WTC11 (cell line): Measurements from ENCODE around the gene SERTAD1. TPM values are rescaled to one million over a fixed set of nuclear protein-coding genes. Genes with fewer than 3 reads are reported as not detected.

Source experiments
- ATAC-seq: fragments of 200-7000 bp; cut with Tn5 transposase; 2 replicates; pipeline ENCODE4 v1.10.0; 2021; ENCODE audit warnings: mild to moderate bottlenecking, moderate library complexity
- CTCF ChIA-PET: fragments of 300-600 bp; sonication (Branson Sonifier 250); formaldehyde crosslinking; loops from one replicate; lab custom pipeline; 2021; ENCODE audit warnings: antibody characterized with exemption; lab: Charles Lee
- POLR2A ChIA-PET: fragments of 350-600 bp; sonication (Branson Sonifier 250); formaldehyde crosslinking; loops from one replicate; lab custom pipeline; 2021; ENCODE audit warnings: antibody characterized with exemption; lab: Charles Lee
- DNase-seq: peaks from one replicate; pipeline ENCODE4 v3.0.0; 2021; ENCODE audit warnings: low spot score
- H3K27ac Mint-ChIP-seq: 2 replicates; pipeline ENCODE4 v1.8.0; 2021; ENCODE audit warnings: mixed read lengths
- H3K27me3 Mint-ChIP-seq: 2 replicates; pipeline ENCODE4 v1.8.0; 2021; ENCODE audit warnings: low read depth, mild to moderate bottlenecking, moderate library complexity, mixed read lengths
- H3K36me3 Mint-ChIP-seq: 2 replicates; pipeline ENCODE4 v1.8.0; 2021; ENCODE audit warnings: mixed read lengths
- H3K4me1 Mint-ChIP-seq: 2 replicates; pipeline ENCODE4 v1.8.0; 2022; ENCODE audit warnings: mixed read lengths
- H3K4me3 Mint-ChIP-seq: 2 replicates; pipeline ENCODE4 v1.8.0; 2021; ENCODE audit warnings: mild to moderate bottlenecking, moderate library complexity, mixed read lengths
- H3K9me3 Mint-ChIP-seq: 2 replicates; pipeline ENCODE4 v1.8.0; 2021; ENCODE audit warnings: mixed read lengths
- CBFB ChIP-seq: sonication (generic); formaldehyde crosslinking; IDR thresholded peaks from 2 replicates; pipeline ENCODE4 v1.8.1; 2022; ENCODE audit warnings: mild to moderate bottlenecking, low read depth, missing genetic modification reagents
- CREM ChIP-seq: sonication (generic); formaldehyde crosslinking; IDR thresholded peaks from 2 replicates; pipeline ENCODE4 v1.8.1; 2022; ENCODE audit warnings: mild to moderate bottlenecking, missing genetic modification reagents, moderate library complexity
- ESRRA ChIP-seq: sonication (generic); formaldehyde crosslinking; IDR thresholded peaks from 2 replicates; pipeline ENCODE4 v1.8.1; 2022; ENCODE audit warnings: mild to moderate bottlenecking, missing genetic modification reagents, borderline replicate concordance
- FOXK1 ChIP-seq: sonication (generic); formaldehyde crosslinking; IDR thresholded peaks from 2 replicates; pipeline ENCODE4 v1.8.0; 2022; ENCODE audit warnings: mild to moderate bottlenecking, moderate library complexity, missing genetic modification reagents
- GABPB1 ChIP-seq: sonication (generic); formaldehyde crosslinking; IDR thresholded peaks from 2 replicates; pipeline ENCODE4 v1.8.1; 2023; ENCODE audit warnings: mild to moderate bottlenecking, missing genetic modification reagents
- HMGXB4 ChIP-seq: sonication (generic); formaldehyde crosslinking; IDR thresholded peaks from 2 replicates; pipeline ENCODE4 v1.8.1; 2023; ENCODE audit warnings: mild to moderate bottlenecking, moderate library complexity, missing genetic modification reagents
- MXD4 ChIP-seq: fragments of 250-450 bp; sonication (Bioruptor Pico); IDR thresholded peaks from 2 replicates; pipeline ENCODE4 v1.8.0; 2021; ENCODE audit warnings: mild to moderate bottlenecking, moderate library complexity, borderline replicate concordance
- NR1H2 ChIP-seq: sonication (generic); formaldehyde crosslinking; IDR thresholded peaks from 2 replicates; pipeline ENCODE4 v1.9.0; 2021; ENCODE audit warnings: mild to moderate bottlenecking, moderate library complexity, missing genetic modification reagents
- SMAD3 ChIP-seq: sonication (generic); formaldehyde crosslinking; IDR thresholded peaks from 2 replicates; pipeline ENCODE4 v1.8.0; 2022; ENCODE audit warnings: missing genetic modification reagents, mild to moderate bottlenecking, borderline replicate concordance
- ZNF219 ChIP-seq: sonication (generic); formaldehyde crosslinking; IDR thresholded peaks from 2 replicates; pipeline ENCODE4 v1.8.0; 2023; ENCODE audit warnings: missing genetic modification reagents, mild to moderate bottlenecking, borderline replicate concordance
- ZNF416 ChIP-seq: fragments of 250-450 bp; sonication (Bioruptor Pico); IDR thresholded peaks from 2 replicates; pipeline ENCODE4 v1.9.0; 2021; ENCODE audit warnings: mild to moderate bottlenecking, inconsistent platforms
- ZNF423 ChIP-seq: fragments of 250-450 bp; sonication (Bioruptor Pico); IDR thresholded peaks from 2 replicates; pipeline ENCODE4 v2.1.2; 2022; ENCODE audit warnings: mild to moderate bottlenecking, moderate library complexity
- ZNF512 ChIP-seq: sonication (generic); formaldehyde crosslinking; IDR thresholded peaks from 2 replicates; pipeline ENCODE4 v1.8.1; 2022; ENCODE audit warnings: missing genetic modification reagents, borderline replicate concordance
- ZNF532 ChIP-seq: fragments of 250-450 bp; sonication (Bioruptor Pico); IDR thresholded peaks from 2 replicates; pipeline ENCODE4 v1.9.0; 2021; ENCODE audit warnings: mild to moderate bottlenecking, borderline replicate concordance
- total RNA-seq: library from RNA; stranded (reverse); gene quantifications from 3 replicates; pipeline ENCODE4 v1.2.3, GENCODE V29; 2021
- TF ChIP-seq, protein P1 (sequence below): fragments of 250-450 bp; sonication (Bioruptor Pico); IDR thresholded peaks from 2 replicates; pipeline ENCODE4 v1.9.0; 2021; ENCODE audit warnings: mild to moderate bottlenecking
- TF ChIP-seq, protein P2 (sequence below): sonication (generic); formaldehyde crosslinking; IDR thresholded peaks from 2 replicates; pipeline ENCODE4 v1.8.0; 2022; ENCODE audit warnings: mild to moderate bottlenecking, missing genetic modification reagents

SERTAD1 gene
- total RNA-seq, 1 experiment from 2014 or later, result 6.8 TPM

DNA sequence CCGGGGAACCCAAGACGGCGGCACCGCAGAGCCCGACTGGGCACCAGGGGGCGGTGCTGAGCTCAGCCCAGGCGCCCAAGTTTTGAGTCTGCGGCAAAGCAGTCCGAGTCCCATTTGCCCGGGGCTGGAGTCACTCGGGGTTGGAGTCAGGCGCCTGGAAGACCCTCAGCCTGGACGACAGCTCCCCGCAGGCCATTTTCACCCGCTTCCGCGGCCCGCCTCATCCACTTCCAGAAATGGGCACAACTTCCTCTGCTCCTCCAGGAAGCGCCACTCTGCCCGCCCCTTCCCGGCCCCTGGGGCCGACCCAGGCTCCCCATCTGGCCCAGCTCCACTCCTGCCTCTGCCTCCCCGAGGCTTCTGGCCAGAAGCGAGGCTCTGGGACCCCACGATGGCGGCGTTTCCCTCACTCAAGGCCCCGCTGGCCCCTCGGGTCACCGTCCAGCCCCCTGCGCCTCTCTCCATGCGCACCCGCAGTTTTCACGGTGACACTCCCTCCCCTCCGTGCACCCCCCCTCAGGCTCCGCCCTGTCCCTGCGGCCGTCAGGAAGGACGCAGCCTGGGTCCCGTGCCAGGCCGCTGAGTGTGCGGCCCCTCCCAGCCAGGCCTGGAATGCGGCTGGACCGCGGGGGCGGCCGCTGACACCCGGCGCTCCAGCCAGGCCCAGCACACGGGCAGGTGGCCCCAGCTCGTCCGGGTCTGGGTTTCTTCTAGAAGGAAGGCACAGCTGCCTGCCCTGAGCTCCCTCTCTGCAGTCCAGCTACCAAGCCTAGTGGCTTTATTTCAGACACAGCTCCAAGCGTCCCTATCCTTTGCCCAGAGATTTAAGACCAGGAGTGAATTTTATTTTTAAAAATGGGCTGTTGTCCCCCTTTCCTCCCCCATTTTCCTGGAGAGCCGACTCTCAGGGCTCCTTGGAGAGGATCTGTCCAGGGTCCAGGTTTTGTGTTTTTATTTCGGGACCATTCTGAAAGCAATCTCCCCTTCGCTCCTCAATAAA lies 4.7 kb downstream of the SERTAD1 start (continued):
- TF ChIP-seq, protein P1, sequence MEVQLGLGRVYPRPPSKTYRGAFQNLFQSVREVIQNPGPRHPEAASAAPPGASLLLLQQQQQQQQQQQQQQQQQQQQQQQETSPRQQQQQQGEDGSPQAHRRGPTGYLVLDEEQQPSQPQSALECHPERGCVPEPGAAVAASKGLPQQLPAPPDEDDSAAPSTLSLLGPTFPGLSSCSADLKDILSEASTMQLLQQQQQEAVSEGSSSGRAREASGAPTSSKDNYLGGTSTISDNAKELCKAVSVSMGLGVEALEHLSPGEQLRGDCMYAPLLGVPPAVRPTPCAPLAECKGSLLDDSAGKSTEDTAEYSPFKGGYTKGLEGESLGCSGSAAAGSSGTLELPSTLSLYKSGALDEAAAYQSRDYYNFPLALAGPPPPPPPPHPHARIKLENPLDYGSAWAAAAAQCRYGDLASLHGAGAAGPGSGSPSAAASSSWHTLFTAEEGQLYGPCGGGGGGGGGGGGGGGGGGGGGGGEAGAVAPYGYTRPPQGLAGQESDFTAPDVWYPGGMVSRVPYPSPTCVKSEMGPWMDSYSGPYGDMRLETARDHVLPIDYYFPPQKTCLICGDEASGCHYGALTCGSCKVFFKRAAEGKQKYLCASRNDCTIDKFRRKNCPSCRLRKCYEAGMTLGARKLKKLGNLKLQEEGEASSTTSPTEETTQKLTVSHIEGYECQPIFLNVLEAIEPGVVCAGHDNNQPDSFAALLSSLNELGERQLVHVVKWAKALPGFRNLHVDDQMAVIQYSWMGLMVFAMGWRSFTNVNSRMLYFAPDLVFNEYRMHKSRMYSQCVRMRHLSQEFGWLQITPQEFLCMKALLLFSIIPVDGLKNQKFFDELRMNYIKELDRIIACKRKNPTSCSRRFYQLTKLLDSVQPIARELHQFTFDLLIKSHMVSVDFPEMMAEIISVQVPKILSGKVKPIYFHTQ (CRISPR knock-in tag), result no peak
- TF ChIP-seq ZNF532 (CRISPR knock-in tag) (no peak), FOXK1 (CRISPR knock-in tag) (peak; percentile 63; the same call in 1 of the 2 replicates), ZNF512 (no peak), HMGXB4 (CRISPR knock-in tag) (peak; percentile 76)

GRCh38 chr19:40420451-40420765 lies 5.4 kb downstream of the SERTAD1 start:
- POLR2A ChIA-PET, result interaction anchor here (0.6 to 1.8 kb wide), 14 partner anchors 13 to 279 kb away, joined by 3 to 17 read pairs (median 4); partner anchors contain the start of genes C19orf47 and PLD3
- peak overlapping the region; percentile 70; the same call in 1 of the 2 replicates for H3K27ac Mint-ChIP-seq
- H3K9me3 Mint-ChIP-seq, result no peaks in the 10 kb centered on the region
- H3K27me3 Mint-ChIP-seq, result no peaks in the 10 kb centered on the region; the same call in 1 of the 2 replicates
- no peaks in the 10 kb centered on the region; the same call in 1 of the 2 replicates for H3K36me3 Mint-ChIP-seq
- no peak for DNase-seq
- CTCF ChIA-PET, result interaction anchor here (0.6 to 2.8 kb wide), 55 partner anchors 8 to 1193 kb away, joined by 3 to 55 read pairs (median 5); partner anchors contain the start of genes BLVRB, C19orf47, PLD3 and PRX
- no peak for TF ChIP-seq GABPB1 (CRISPR knock-in tag)
- no peak for TF ChIP-seq ESRRA (CRISPR knock-in tag)
- no peak for TF ChIP-seq ZNF219 (CRISPR knock-in tag)
- no peak for TF ChIP-seq HMGXB4 (CRISPR knock-in tag)
- no peak for TF ChIP-seq ZNF416
- no peak for TF ChIP-seq MXD4
- no peak for TF ChIP-seq CREM (CRISPR knock-in tag)
- no peak for TF ChIP-seq CBFB (CRISPR knock-in tag)
- TF ChIP-seq ZNF423, result no peak
- TF ChIP-seq, protein P2, sequence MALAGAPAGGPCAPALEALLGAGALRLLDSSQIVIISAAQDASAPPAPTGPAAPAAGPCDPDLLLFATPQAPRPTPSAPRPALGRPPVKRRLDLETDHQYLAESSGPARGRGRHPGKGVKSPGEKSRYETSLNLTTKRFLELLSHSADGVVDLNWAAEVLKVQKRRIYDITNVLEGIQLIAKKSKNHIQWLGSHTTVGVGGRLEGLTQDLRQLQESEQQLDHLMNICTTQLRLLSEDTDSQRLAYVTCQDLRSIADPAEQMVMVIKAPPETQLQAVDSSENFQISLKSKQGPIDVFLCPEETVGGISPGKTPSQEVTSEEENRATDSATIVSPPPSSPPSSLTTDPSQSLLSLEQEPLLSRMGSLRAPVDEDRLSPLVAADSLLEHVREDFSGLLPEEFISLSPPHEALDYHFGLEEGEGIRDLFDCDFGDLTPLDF (CRISPR knock-in tag), result no peak
- TF ChIP-seq NR1H2, result no peak
- TF ChIP-seq SMAD3 (CRISPR knock-in tag), result no peak
- peaks cover 25% of the 10 kb centered on the region for H3K4me1 Mint-ChIP-seq
- peak overlapping the region; percentile 69 for H3K4me3 Mint-ChIP-seq
- ATAC-seq, result no peak
